Nephron (organoid): ENCODE results near the gene ANGEL1.

Experiments
- H3K27ac Mint-ChIP-seq, 3 experiments: 2 replicates each; pipeline ENCODE4 v1.8.0; 2020; ENCODE audit warnings: mixed read lengths in 3 of 3, mild to moderate bottlenecking in 2 of 3, moderate library complexity in 1 of 3
- H3K27me3 Mint-ChIP-seq: 2 replicates; pipeline ENCODE4 v1.8.0; 2021; ENCODE audit warnings: low read depth, mild to moderate bottlenecking, moderate library complexity, mixed read lengths
- H3K36me3 Mint-ChIP-seq: 2 replicates; pipeline ENCODE4 v1.8.0; 2020; ENCODE audit warnings: low read depth, mixed read lengths
- H3K4me1 Mint-ChIP-seq: 2 replicates; pipeline ENCODE4 v1.8.0; 2020; ENCODE audit warnings: mixed read lengths
- H3K4me3 Mint-ChIP-seq, 3 experiments: 2 replicates each; pipeline ENCODE4 v1.8.0; 2020; ENCODE audit warnings: mild to moderate bottlenecking in 3 of 3, mixed read lengths in 3 of 3, moderate library complexity in 2 of 3
- H3K9me3 Mint-ChIP-seq: 2 replicates; pipeline ENCODE4 v1.8.0; 2020; ENCODE audit warnings: mixed read lengths
- CTCF ChIP-seq, 3 experiments: fragments of 200-600 bp; sonication (generic); IDR thresholded peaks; one replicate each; pipeline ENCODE4 v1.5.0; 2021; ENCODE audit warnings: antibody characterized with exemption in 3 of 3; ENCODE audit not compliant: unreplicated experiment in 3 of 3

Gene ANGEL1

GRCh38 chr14:76848879-76849278 is 36.2 kb upstream of the ANGEL1 start:
- Mint-ChIP-seq H3K4me1 (no peaks in the 10 kb centered on the region), H3K36me3 (no peaks in the 10 kb centered on the region), H3K9me3 (no peaks in the 10 kb centered on the region), H3K27me3 (peaks cover 7% of the 10 kb centered on the region), H3K27ac (no peak overlapping the region), H3K4me3 (no peak overlapping the region)
- no peak for TF ChIP-seq CTCF (IDR thresholded peaks at IDR 0.05; ENCODE audit: unreplicated experiment in 3 of 3)

- Mint-ChIP-seq H3K4me1 (no peaks in the 10 kb centered on the region), H3K36me3 (no peaks in the 10 kb centered on the region), H3K9me3 (no peaks in the 10 kb centered on the region), H3K4me3 (no peak overlapping the region), H3K27ac (no peak overlapping the region), H3K27me3 (peaks cover 7% of the 10 kb centered on the region)
- TF ChIP-seq CTCF (IDR thresholded peaks at IDR 0.05; ENCODE audit: unreplicated experiment in 3 of 3): no peak
Measured at GRCh38 chr14:76846331-76847047, 33.8 kb upstream of the ANGEL1 start.

- no peaks in the 10 kb centered on the region for H3K36me3 Mint-ChIP-seq
- no peak overlapping the region for H3K4me3 Mint-ChIP-seq
- H3K4me1 Mint-ChIP-seq: no peaks in the 10 kb centered on the region
- peaks cover 7% of the 10 kb centered on the region for H3K27me3 Mint-ChIP-seq
- no peak for TF ChIP-seq CTCF (IDR thresholded peaks at IDR 0.05; ENCODE audit: unreplicated experiment in 3 of 3)
- no peak overlapping the region for H3K27ac Mint-ChIP-seq
- no peaks in the 10 kb centered on the region for H3K9me3 Mint-ChIP-seq
Measured at GRCh38 chr14:76844223-76844622, 31.5 kb upstream of the ANGEL1 start.

- no peak for TF ChIP-seq CTCF (IDR thresholded peaks at IDR 0.05; ENCODE audit: unreplicated experiment in 3 of 3)
- Mint-ChIP-seq H3K4me3 (no peak overlapping the region), H3K27me3 (peaks cover 11% of the 10 kb centered on the region), H3K9me3 (no peaks in the 10 kb centered on the region), H3K36me3 (no peaks in the 10 kb centered on the region), H3K4me1 (no peaks in the 10 kb centered on the region), H3K27ac (no peak overlapping the region)
Measured at GRCh38 chr14:76842414-76842813, 29.7 kb upstream of the ANGEL1 start.

GRCh38 chr14:76837524-76837923 is 24.8 kb upstream of the ANGEL1 start:
- Mint-ChIP-seq H3K9me3 (no peaks in the 10 kb centered on the region), H3K4me3 (no peak overlapping the region), H3K36me3 (no peaks in the 10 kb centered on the region), H3K27me3 (peaks cover 12% of the 10 kb centered on the region), H3K27ac (no peak overlapping the region), H3K4me1 (peaks cover 10% of the 10 kb centered on the region)
- TF ChIP-seq CTCF (IDR thresholded peaks at IDR 0.05; ENCODE audit: unreplicated experiment in 3 of 3): no peak

GRCh38 chr14:76836029-76836630 is 23.4 kb upstream of the ANGEL1 start:
- Mint-ChIP-seq H3K27ac (no peak overlapping the region), H3K36me3 (no peaks in the 10 kb centered on the region), H3K27me3 (peaks cover 12% of the 10 kb centered on the region), H3K4me3 (no peak overlapping the region), H3K4me1 (peaks cover 10% of the 10 kb centered on the region), H3K9me3 (no peaks in the 10 kb centered on the region)
- TF ChIP-seq CTCF (IDR thresholded peaks at IDR 0.05; ENCODE audit: unreplicated experiment in 3 of 3): no peak
